Type B pancreatic cell (in vitro differentiated cells): ENCODE measurements around the gene SIRT4. TPM values are rescaled to one million over a fixed set of nuclear protein-coding genes. Genes with fewer than 3 reads are reported as not detected.

Experiments used
- DNase-seq: peaks from one replicate; pipeline ENCODE4 v3.0.0; 2021; ENCODE audit warnings: mixed read lengths; ENCODE audit not compliant: unreplicated experiment; ENCODE audit errors: extremely low spot score
- H3K27ac Mint-ChIP-seq: 2 replicates; pipeline ENCODE4 v1.8.0; 2021; ENCODE audit warnings: mild to moderate bottlenecking, mixed read lengths
- H3K27me3 Mint-ChIP-seq: 2 replicates; pipeline ENCODE4 v1.8.0; 2021; ENCODE audit warnings: mixed read lengths
- H3K36me3 Mint-ChIP-seq: 2 replicates; pipeline ENCODE4 v1.8.0; 2021; ENCODE audit warnings: mixed read lengths
- H3K4me1 Mint-ChIP-seq: one replicate; pipeline ENCODE4 v1.8.0; 2021; ENCODE audit warnings: mixed read lengths; ENCODE audit not compliant: unreplicated experiment
- H3K4me3 Mint-ChIP-seq: 2 replicates; pipeline ENCODE4 v1.8.0; 2021; ENCODE audit warnings: mild to moderate bottlenecking, mixed read lengths
- H3K9me3 Mint-ChIP-seq: 2 replicates; pipeline ENCODE4 v1.8.0; 2021; ENCODE audit warnings: mixed read lengths
- CTCF ChIP-seq: fragments of 200-600 bp; sonication (generic); conservative IDR thresholded peaks from 2 replicates; pipeline ENCODE4 v1.5.0; 2021; ENCODE audit warnings: antibody characterized with exemption, mild to moderate bottlenecking
- total RNA-seq: library from RNA; stranded (reverse); gene quantifications from 2 replicates; pipeline ENCODE4 v1.2.1, GENCODE V29; 2021; ENCODE audit warnings: low replicate concordance

Gene SIRT4
- total RNA-seq, 1 donor from 2014 or later = 2.0 TPM

- TF ChIP-seq CTCF = no peak
- DNase-seq = no peak
- no peaks in the 10 kb centered on the region for H3K27me3 Mint-ChIP-seq
- H3K9me3 Mint-ChIP-seq = no peaks in the 10 kb centered on the region
- peak overlapping the region; percentile 86 for H3K27ac Mint-ChIP-seq
- peaks cover 37% of the 10 kb centered on the region for H3K4me1 Mint-ChIP-seq
- peaks cover 4% of the 10 kb centered on the region for H3K36me3 Mint-ChIP-seq
- H3K4me3 Mint-ChIP-seq = peak overlapping the region; percentile 89
Observed at GRCh38 chr12:120264086-120264903, 37.8 kb upstream of the SIRT4 start.

GRCh38 chr12:120264904-120265472, 37.1 kb upstream of the SIRT4 start:
- Mint-ChIP-seq H3K36me3 (peaks cover 4% of the 10 kb centered on the region), H3K27ac (peak overlapping the region; percentile 86), H3K9me3 (no peaks in the 10 kb centered on the region), H3K27me3 (no peaks in the 10 kb centered on the region), H3K4me3 (peak overlapping the region; percentile 89), H3K4me1 (peaks cover 37% of the 10 kb centered on the region)
- no peak for TF ChIP-seq CTCF
- no peak for DNase-seq

GRCh38 chr12:120265473-120266179, 36.5 kb upstream of the SIRT4 start, which contains the start of gene PXN:
Gene PXN (minus strand): TSS chr12:120265730. CDS start chr12:120265629, 101 bp downstream.
- TF ChIP-seq CTCF = peak; percentile 89
- Mint-ChIP-seq H3K27me3 (no peaks in the 10 kb centered on the region), H3K36me3 (peaks cover under 1% of the 10 kb centered on the region), H3K27ac (peak within 1 kb of the TSS; percentile 89), H3K9me3 (no peaks in the 10 kb centered on the region), H3K4me3 (peak within 1 kb of the TSS; percentile 91), H3K4me1 (peaks cover 33% of the 10 kb centered on the region)
- DNase-seq = peak; percentile 95

- no peaks in the 10 kb centered on the region for H3K27me3 Mint-ChIP-seq
- no peaks in the 10 kb centered on the region for H3K9me3 Mint-ChIP-seq
- no peaks in the 10 kb centered on the region for H3K36me3 Mint-ChIP-seq
- DNase-seq = no peak
- H3K4me1 Mint-ChIP-seq = peaks cover 33% of the 10 kb centered on the region
- peak overlapping the region; percentile 89 for H3K27ac Mint-ChIP-seq
- peak overlapping the region; percentile 91 for H3K4me3 Mint-ChIP-seq
- no peak for TF ChIP-seq CTCF
Observed at GRCh38 chr12:120266180-120266870, 35.8 kb upstream of the SIRT4 start.

GRCh38 chr12:120267736-120268135, 34.4 kb upstream of the SIRT4 start:
- no peak for DNase-seq
- H3K36me3 Mint-ChIP-seq = no peaks in the 10 kb centered on the region
- H3K4me1 Mint-ChIP-seq = peaks cover 26% of the 10 kb centered on the region
- TF ChIP-seq CTCF = no peak
- H3K27me3 Mint-ChIP-seq = no peaks in the 10 kb centered on the region
- no peak overlapping the region for H3K27ac Mint-ChIP-seq
- no peaks in the 10 kb centered on the region for H3K9me3 Mint-ChIP-seq
- no peak overlapping the region for H3K4me3 Mint-ChIP-seq
